PFSK-1 (cell line): ENCODE data around the gene DDX39A.

ENCODE experiments used
- FOXP2 ChIP-seq: optimal IDR thresholded peaks from 2 replicates; pipeline ENCODE3; 2011; ENCODE audit warnings: borderline replicate concordance, control low read depth, inconsistent platforms; ENCODE audit not compliant: insufficient read depth; ENCODE audit errors: extremely low read length, extremely low read depth
- POLR2AphosphoS5 ChIP-seq: IDR thresholded peaks from 2 replicates; pipeline ENCODE4 v1.6.1; 2012; ENCODE audit warnings: low read depth, mild to moderate bottlenecking, control low read depth, low read length, moderate library complexity
- SIN3A ChIP-seq: IDR thresholded peaks from 2 replicates; pipeline ENCODE4 v1.6.1; 2012; ENCODE audit warnings: mild to moderate bottlenecking, low read length, moderate library complexity, borderline replicate concordance; ENCODE audit not compliant: insufficient read depth
- TAF1 ChIP-seq: IDR thresholded peaks from 2 replicates; pipeline ENCODE4 v1.6.1; 2012; ENCODE audit warnings: low read length, control low read depth, borderline replicate concordance; ENCODE audit not compliant: insufficient read depth
- TF ChIP-seq, protein P1 (sequence below), 2 experiments: IDR thresholded peaks; 2 replicates each; pipeline versions ENCODE4 v1.6.1 to v1.8.0; 2011 to 2012; ENCODE audit warnings: low read depth in 2 of 2, low read length in 2 of 2, control low read depth in 1 of 2, inconsistent platforms in 1 of 2, mild to moderate bottlenecking in 1 of 2, moderate library complexity in 1 of 2; ENCODE audit not compliant: insufficient read depth in 1 of 2

DNA sequence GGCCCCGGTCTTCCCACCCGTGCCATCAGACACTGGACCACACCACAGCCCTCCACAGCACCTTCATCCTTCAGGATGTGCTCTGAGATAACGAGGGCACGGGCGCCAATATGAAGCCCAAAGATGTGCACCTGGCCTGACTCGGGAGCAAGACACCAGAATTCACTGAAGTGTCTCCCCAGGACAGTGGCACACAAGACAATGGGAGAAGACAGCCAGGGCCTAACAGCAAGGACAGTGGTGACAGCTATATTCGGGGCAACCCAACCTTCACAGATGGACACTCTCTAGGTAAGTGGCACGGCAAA, 7.2 kb downstream of the DDX39A start:
- no peak for TF ChIP-seq POLR2AphosphoS5
- TF ChIP-seq SIN3A, result no peak
- TF ChIP-seq, protein P1, sequence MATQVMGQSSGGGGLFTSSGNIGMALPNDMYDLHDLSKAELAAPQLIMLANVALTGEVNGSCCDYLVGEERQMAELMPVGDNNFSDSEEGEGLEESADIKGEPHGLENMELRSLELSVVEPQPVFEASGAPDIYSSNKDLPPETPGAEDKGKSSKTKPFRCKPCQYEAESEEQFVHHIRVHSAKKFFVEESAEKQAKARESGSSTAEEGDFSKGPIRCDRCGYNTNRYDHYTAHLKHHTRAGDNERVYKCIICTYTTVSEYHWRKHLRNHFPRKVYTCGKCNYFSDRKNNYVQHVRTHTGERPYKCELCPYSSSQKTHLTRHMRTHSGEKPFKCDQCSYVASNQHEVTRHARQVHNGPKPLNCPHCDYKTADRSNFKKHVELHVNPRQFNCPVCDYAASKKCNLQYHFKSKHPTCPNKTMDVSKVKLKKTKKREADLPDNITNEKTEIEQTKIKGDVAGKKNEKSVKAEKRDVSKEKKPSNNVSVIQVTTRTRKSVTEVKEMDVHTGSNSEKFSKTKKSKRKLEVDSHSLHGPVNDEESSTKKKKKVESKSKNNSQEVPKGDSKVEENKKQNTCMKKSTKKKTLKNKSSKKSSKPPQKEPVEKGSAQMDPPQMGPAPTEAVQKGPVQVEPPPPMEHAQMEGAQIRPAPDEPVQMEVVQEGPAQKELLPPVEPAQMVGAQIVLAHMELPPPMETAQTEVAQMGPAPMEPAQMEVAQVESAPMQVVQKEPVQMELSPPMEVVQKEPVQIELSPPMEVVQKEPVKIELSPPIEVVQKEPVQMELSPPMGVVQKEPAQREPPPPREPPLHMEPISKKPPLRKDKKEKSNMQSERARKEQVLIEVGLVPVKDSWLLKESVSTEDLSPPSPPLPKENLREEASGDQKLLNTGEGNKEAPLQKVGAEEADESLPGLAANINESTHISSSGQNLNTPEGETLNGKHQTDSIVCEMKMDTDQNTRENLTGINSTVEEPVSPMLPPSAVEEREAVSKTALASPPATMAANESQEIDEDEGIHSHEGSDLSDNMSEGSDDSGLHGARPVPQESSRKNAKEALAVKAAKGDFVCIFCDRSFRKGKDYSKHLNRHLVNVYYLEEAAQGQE (IDR thresholded peaks at IDR 0.05; ENCODE audit: insufficient read depth in 1 of 2, low read depth in 2 of 2, low read length in 2 of 2), result no peak
- no peak for TF ChIP-seq TAF1
- TF ChIP-seq FOXP2, result no peak
